IPS DF 4.7 (cell line): Measurements from ENCODE around the gene DRD2.

Source experiments
- DNase-seq: peaks from one replicate; pipeline ENCODE4 v3.0.0-alpha.2; 2013; ENCODE audit warnings: low spot score; ENCODE audit errors: extremely low read depth

DRD2 gene

GRCh38 chr11:113401718-113402117, 73.5 kb downstream of the DRD2 start:
- DNase-seq, result no peak

- no peak for DNase-seq
These were observed 74.5 kb downstream of the DRD2 start for GRCh38 chr11:113400631-113401230.

GRCh38 chr11:113398669-113399430, 76.3 kb downstream of the DRD2 start:
- DNase-seq, result no peak

GRCh38 chr11:113397821-113398220, 77.4 kb downstream of the DRD2 start:
- DNase-seq, result no peak

GRCh38 chr11:113397212-113397611, 78.0 kb downstream of the DRD2 start:
- DNase-seq, result no peak

- DNase-seq, result no peak
These were observed 78.5 kb downstream of the DRD2 start for GRCh38 chr11:113396690-113397089.

- no peak for DNase-seq
These were observed 79.3 kb downstream of the DRD2 start for GRCh38 chr11:113395782-113396336.

GRCh38 chr11:113394919-113395318, 80.3 kb downstream of the DRD2 start:
- no peak for DNase-seq

- no peak for DNase-seq
These were observed 81.7 kb downstream of the DRD2 start for GRCh38 chr11:113393501-113393985.

GRCh38 chr11:113392236-113392921, 82.8 kb downstream of the DRD2 start:
- no peak for DNase-seq

- no peak for DNase-seq
These were observed 85.9 kb downstream of the DRD2 start for GRCh38 chr11:113389272-113389671.

- DNase-seq, result no peak
These were observed 87.5 kb downstream of the DRD2 start, which contains the start of gene ANKK1 for GRCh38 chr11:113387605-113388211. ANKK1 (plus strand) TSS chr11:113387779; CDS start chr11:113387885, 106 bp downstream.

GRCh38 chr11:113386866-113387265, 88.3 kb downstream of the DRD2 start:
- no peak for DNase-seq

GRCh38 chr11:113385749-113386148, 89.4 kb downstream of the DRD2 start:
- no peak for DNase-seq

GRCh38 chr11:113384551-113384950, 90.6 kb downstream of the DRD2 start:
- no peak for DNase-seq

- DNase-seq, result no peak
These were observed 93.1 kb downstream of the DRD2 start for GRCh38 chr11:113382121-113382520.

GRCh38 chr11:113378692-113379091, 96.5 kb downstream of the DRD2 start:
- DNase-seq, result no peak

GRCh38 chr11:113377681-113378412, 97.4 kb downstream of the DRD2 start:
- DNase-seq, result no peak

- no peak for DNase-seq
These were observed 99.0 kb downstream of the DRD2 start for GRCh38 chr11:113376156-113376555.

- DNase-seq, result no peak
These were observed 99.8 kb downstream of the DRD2 start for GRCh38 chr11:113375402-113375801.
